Raji (cell line): ENCODE measurements around the gene PCDH9.

Source experiments
- POLR2A ChIP-seq: IDR thresholded peaks from 2 replicates; pipeline ENCODE4 v1.6.1; 2011; ENCODE audit warnings: low read depth, low read length, control low read depth; ENCODE audit not compliant: insufficient read depth

Gene PCDH9

DNA sequence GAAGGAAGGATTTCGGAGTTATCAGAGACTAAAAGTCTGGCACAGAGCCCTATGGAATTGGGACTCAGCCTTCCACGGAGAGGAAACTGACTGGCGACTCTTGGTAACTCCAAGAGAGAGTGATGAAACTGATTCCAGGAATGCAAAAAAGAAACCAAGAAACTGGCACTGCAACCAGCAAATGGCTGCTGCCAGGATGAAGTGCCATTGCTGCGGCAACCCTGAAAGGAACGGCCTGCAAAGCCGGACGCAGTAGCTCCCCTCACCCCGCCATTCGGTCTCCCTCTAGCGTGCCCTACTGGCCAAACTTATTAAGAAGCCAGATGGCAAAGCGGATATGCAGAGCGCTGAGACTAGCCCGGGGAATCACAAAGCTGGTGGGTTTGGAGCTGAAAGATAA is 236.0 kb downstream of the PCDH9 start:
- TF ChIP-seq POLR2A = no peak

DNA sequence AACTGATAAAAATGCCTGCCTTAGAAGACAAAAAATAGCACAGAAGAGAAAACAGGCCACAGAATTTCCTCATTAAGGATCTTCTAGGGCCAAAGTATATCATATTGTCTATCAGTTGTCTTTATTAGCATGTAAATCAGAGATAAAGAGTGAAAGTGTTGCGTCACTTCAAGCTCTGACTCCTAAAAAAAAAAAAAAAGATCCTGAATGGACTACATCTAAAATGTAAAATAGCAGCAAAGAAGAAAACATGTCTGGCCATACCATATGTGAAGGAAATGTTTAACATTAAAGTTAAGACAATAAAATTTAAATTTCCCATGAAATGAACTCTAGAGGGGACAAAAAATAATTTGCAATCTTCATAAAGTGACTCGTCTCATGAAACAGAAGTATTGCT is 237.4 kb downstream of the PCDH9 start:
- no peak for TF ChIP-seq POLR2A

DNA sequence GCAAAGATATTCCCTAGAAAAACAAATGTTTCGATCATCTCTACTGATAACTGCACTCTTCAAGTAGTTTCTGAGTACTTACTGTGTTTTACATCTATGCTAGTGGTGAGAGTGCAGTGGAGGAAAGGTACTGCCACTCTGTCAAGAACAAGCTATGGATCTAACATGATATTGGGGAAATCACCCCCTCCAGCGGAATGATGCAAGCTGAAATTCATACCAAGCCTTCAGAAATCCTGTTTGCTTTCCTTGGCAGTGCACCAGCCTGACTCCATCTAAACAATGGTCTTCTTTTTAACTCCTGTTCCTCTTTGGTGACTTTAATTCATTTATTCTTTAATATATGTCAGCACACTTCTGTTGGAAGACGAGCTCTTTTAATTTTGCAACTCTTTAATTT is 238.0 kb downstream of the PCDH9 start:
- no peak for TF ChIP-seq POLR2A

DNA sequence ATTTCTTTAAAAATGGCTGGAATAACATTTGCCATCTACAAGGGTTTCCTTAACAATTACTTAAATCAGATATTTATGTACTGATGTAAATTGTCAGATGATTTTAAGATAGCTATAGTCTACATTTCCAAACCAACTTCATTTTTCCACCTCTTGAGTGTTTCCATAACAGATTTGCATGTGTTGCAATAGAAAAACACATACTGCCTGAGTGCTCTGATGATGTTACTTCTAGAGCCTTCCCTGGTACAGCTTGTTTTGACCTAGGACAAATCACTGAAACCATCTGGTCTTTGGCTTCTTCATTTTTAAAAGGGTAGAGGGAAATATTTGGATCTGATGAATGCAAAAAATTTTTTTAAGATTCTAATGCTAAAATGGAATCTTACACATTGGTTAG is 245.9 kb downstream of the PCDH9 start:
- TF ChIP-seq POLR2A = no peak

DNA sequence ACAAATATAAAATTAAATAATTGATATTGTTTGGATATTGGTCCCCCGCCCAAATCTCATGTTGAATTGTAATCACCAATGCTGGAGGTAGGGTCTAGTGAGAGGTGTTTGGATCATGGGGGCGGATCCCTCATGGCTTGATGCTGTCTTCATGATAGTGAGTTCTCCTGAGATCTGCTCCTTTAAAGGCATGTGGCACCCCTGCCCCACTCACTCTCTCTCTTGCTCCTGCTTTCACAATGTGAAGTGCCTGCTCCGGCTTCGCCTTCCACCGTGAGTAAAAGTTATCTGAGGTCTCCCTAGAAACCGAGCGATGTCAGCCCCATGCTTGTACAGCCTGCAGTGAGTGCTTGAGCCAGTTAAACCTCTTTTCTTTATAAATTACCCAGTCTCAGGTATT is 248.2 kb downstream of the PCDH9 start:
- TF ChIP-seq POLR2A = no peak

DNA sequence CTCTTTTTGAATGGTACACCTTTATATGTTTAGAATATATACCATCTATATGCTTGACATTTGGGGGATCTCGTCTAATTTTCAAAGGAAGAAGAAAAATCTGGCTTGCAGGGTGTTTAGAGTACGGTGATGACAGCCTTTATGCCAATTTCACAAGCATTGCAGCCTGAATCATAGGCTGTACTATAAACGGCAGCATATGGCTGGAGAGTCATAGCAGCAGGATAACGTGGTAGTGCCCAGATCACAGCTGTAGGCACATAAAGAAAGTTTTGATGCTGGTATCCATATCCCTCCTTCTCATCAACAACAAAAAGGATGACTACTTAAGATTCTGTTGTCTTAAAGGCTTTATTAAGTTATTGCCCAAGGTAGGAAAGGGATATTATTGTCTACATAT is 253.0 kb downstream of the PCDH9 start:
- TF ChIP-seq POLR2A = no peak

DNA sequence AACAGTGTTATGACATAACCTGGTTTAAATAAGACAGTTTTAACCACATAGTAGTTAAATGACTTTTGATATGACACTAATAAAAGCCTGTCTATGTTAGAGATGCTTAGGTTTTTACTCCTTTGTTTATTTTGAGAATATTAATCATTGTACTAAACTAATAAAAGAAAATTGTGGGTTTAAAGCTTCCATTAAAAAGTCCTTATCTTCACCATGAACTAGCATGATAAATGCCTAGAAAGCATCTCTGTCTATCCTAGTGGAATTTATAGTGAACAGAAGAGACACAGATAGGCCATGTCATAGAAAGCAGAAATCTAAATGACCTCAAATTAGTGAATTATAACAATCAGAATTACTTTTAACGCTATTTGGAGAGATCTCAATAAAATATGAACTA is 255.2 kb downstream of the PCDH9 start:
- TF ChIP-seq POLR2A = no peak

DNA sequence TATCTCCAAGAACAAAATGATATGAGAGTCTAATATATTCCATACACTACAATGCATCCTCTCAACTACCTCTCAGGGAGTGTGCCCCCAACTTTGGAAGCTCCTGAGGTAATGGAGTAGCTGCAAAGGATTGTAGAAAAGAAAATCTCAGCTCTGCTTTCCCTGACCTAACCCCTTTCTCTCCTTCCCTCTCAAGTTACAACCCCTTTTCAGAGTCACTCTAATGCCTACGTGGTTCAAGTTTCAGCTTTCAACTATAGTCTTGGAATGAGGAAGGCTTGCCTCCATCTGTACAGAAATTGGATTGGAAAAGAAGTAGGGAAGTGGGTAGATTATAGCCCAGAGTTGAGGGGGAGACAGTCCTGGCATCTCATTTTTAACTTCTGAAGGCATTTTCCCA is 256.0 kb downstream of the PCDH9 start:
- no peak for TF ChIP-seq POLR2A

DNA sequence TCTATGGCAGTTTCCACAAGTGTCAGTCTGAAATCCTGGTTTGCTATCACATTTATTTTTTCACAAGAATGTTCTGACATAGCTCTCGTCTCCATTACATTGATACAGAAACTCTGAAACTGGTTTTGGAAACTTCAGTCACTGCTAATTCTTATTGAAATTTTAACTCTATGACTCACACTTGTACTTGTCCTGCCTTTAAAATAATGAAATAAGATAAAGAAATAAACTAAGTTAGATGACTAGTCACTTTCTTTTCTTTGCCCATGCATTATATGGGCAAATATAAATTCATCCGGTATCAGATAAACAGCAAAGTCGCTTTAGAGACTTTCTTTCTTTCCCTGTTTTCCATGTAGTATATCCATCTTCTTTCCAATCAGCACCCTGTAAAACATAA is 257.5 kb downstream of the PCDH9 start:
- TF ChIP-seq POLR2A = no peak

DNA sequence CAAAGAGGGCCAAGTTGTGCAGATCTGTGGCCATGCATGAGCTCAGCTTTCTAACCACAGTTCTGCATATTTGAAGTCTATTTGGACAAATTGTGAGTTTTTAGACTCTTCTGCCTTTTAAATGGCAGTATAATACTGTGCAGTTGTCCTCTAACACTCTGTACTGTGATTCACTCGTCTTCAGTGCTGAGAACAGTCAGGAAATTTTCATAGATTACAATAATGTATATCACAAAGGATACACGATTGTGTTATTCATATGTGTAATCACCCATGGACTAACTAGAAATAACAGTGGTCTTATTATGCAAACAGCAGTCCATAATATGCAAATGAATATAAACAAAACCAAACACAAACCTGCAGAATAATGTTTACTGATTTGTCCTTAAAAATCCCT is 259.1 kb downstream of the PCDH9 start:
- no peak for TF ChIP-seq POLR2A

DNA sequence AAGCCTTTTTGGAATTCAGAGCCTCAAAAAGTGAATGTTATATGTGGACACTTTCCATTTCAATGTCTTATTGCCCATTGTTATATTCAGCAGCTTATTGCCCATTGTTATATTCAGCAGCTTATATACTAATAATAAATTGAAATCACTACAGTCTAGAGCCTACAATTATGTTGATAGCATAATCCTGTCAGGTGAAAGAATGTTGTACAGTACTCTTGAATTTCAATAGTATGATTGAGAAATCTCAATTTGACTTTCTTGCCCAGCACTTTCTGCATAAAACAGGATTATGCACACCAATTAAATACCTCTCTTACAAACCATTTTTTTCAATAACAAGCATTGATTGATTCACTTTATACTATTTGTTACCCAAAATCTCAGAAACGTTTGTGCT is 260.8 kb downstream of the PCDH9 start:
- no peak for TF ChIP-seq POLR2A

DNA sequence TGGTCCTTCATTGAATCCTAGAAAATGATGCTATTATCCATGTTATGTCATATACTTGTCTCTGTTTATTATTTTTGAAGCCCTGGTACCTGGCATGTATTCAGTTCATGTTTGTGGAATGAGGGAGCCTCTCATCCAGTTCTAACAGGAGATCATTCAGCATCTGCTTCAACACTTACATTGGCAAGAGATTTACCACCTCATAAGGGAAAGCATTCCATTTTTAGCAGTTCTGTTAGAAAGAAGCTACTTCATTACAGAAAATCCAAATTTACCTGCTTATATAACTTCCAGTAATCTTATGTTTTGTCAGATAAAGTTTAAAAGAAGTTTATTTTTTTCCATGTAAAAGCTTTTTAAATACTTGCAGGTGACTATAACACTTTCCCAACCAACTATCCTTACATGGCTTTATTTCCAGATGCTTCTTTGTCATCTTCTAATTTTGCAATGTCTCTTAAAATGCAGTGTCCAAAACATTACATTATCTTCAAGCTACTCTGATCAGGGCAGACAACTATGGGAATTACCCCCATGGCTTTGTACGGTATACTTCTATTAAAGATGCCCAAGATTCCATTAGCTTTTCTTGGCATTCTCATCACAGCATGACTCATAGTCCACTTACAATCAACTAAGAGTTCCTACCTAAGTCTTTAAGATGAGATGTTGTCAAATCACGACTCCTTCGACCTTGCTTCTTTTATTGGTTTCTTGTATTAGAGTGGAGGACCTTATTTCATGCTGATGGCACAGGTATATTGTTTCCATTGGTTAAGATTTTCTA is 262.1 kb downstream of the PCDH9 start:
- TF ChIP-seq POLR2A = no peak

DNA sequence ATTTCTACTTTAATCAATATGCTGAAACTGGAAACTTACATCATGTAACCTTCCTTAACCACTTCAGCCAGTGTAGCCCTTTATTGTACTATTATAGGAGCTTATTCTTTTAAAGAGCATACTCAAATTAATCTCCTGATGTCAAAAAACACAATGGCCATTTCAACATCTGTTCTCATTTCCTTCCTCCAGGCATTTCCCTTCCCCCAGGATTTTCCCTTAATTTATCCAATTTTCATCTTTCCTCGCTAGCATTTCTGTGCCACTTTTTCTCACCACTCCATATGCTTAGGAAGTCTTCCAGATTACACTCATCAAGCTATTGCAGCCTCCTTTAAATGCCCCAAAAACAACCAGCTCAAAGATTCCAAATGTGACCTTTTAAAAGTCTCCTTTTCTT is 265.0 kb downstream of the PCDH9 start:
- TF ChIP-seq POLR2A = no peak

DNA sequence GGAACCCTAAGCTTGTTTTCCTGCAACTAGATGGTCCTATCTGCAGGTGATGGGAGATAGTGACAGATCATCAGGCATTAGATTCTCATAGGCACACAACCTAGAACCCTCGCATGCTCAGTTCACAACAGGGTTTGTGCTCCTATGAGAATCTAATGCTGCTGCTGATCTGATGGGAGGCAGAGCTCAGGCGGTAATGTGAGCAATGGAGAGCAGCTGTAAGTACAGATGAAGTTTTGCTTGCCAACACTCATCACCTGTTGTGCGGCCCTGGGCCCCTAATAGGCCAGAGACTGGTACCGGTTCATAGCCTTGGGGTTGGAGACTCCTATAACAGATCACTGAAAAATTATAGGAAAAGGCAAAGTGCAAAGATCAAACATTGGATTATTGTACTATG is 267.2 kb downstream of the PCDH9 start:
- TF ChIP-seq POLR2A = no peak

DNA sequence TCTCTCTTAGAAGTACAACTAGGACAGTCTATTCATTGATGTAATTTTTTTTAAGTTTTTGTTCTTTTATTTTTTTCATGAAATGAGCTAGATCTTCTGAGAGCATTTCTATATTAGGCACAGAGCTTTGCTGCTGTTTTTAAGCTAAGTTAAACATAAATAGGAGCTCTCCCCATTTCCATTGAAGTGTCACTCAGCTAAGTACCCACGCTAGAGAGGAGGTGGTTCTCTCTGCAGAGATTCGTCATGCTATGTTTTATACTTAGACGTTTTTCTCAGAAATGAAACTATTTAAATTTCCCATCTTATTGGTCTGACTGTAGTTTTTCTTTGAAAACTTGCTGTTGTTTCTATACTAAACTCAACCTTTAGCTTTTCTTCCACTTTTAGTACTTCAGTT is 271.5 kb downstream of the PCDH9 start:
- TF ChIP-seq POLR2A = no peak

DNA sequence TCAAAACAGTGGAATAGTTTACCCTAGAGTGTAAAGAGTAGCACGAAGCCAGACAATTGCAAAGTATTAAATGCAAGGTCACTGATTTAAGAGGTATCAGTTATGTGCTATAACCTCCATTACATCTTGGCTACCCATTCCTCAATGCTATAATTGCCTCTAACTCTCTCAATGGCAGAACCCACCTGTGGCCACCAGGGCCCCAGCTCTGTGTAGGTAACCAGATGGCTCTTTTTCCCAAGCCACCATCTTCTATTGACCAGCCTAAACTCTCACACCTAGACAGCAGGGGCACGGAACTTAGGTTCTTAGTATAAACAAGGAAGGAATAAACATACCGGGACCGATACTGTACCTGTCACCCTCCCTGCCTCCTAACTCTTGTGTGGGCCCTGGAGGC is 277.6 kb downstream of the PCDH9 start:
- no peak for TF ChIP-seq POLR2A

DNA sequence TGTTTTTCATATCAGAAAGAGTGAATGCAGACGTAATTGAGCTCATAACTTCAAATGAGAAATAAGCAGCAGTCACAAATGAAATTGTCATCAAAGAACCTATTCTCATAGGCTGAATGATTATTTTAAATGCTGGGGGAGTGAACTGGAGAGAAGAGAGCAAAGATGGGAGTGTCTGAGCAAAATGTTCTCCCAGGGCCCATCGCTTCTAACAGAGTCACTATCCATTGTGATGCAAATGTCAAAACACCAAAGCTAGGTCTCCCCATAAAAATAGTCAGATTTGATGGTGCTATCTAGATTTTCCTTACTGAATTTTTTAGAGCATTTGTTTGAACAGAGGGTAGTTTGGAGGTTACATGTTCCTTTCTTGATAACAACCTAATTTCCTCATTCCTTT is 278.7 kb downstream of the PCDH9 start:
- no peak for TF ChIP-seq POLR2A
